ENCODE measurements around the gene CBX2.

CBX2 gene

GRCh38 chr17:79777894-79778503 is at the start of gene CBX2:
CBX2 (plus strand) TSS chr17:79778148; CDS start chr17:79778236, 88 bp downstream.
- peak; percentile 75 to 78 for DNase-seq (ENCODE audit: low read depth in 2 of 2)

- DNase-seq (ENCODE audit: low read depth in 2 of 2) = peak; percentile 72 to 77
Observed at GRCh38 chr17:79728169-79728907, 49.6 kb upstream of the CBX2 start.

GRCh38 chr17:79728908-79729471 is 49.0 kb upstream of the CBX2 start:
- DNase-seq (ENCODE audit: low read depth in 2 of 2) = no peak

DNA sequence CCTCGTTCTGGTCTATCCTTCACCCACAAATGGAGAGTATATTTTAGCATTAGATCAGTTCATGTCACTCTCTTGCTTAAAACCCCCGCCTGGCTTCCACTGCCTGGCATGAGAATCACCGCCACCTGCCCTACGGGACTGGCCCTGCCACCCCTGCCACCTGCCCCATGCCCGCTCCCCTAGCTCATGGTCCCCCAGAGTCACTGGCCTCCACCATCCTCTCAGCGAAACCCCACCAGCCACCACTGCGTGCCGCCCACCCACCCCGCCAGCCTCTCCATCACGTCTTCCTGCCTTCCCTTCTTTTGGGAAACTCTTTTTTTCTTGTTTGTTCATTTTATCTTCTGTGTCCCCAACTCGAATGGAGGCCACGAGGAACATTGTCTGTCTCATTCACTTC is 48.2 kb upstream of the CBX2 start:
- no peak for DNase-seq (ENCODE audit: low read depth in 2 of 2)

GRCh38 chr17:79730437-79730768 is 47.5 kb upstream of the CBX2 start:
- no peak for DNase-seq (ENCODE audit: low read depth in 2 of 2)

- no peak for DNase-seq (ENCODE audit: low read depth in 2 of 2)
Observed at GRCh38 chr17:79730769-79731483, 47.0 kb upstream of the CBX2 start, which contains the start of gene ENPP7. ENPP7 (plus strand) TSS chr17:79730943; CDS start chr17:79731140, 197 bp downstream.

DNA sequence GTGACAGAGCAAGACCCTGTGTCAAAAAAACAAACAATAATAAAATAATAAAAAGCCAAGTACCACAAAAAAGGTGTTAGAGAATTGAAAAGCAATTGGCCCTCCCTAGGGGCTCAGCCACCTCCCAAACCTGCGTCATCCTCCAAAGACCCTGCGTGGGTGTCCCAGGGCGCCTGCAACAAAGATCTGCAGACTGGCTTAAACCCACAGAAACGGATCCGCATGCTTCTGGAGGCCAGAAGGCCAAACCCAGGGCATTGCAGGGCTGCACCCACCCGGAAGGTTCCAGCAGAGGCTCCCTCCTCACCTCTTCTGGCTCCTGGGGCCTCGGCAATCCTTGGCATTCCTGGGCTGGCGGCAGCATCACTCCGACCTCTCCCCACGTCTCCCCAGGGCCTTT is 45.7 kb upstream of the CBX2 start:
- DNase-seq (ENCODE audit: low read depth in 2 of 2) = no peak

DNA sequence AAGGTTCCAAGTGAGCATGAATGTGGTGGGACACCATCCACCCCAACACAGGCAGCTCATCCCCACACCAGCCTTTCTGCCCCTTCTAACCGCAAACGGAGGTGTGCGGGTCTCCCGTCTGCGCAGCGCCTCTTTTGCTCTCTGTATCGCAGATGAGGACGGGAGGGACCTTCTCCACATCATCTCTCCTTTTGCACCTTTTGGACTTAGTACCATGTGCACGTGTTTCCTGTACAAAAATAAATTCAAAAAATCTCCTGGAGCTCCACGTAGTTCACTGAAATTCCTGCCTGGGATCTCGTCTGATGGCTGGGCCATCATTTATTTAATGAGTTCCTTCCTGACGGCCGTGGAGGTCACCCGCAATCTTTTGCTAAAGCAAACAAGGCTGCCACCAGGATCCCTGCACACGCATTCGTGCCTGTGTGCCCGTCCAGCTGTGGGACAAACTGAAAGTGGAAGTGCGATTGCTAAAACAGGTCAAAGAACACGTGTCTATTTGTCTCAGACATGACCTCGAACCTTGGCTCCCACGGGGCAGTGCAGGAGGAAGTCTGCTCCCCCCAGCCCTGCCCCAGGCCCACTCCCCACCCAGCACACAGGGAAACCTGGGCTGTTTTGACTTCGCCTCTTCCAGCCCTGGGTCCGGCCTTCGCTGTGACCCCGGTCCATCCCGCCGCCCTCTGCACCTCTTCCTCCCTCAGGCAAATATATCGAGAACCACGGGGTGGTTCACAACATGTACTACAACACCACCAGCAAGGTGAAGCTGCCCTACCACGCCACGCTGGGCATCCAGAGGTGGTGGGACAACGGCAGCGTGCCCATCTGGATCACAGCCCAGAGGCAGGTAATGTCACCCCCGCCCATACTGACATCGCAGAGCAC is 44.9 kb upstream of the CBX2 start:
- DNase-seq (ENCODE audit: low read depth in 2 of 2) = no peak

GRCh38 chr17:79733692-79734070 is 44.3 kb upstream of the CBX2 start:
- no peak for DNase-seq (ENCODE audit: low read depth in 2 of 2)

- no peak for DNase-seq (ENCODE audit: low read depth in 2 of 2)
Observed at GRCh38 chr17:79735096-79735495, 42.9 kb upstream of the CBX2 start.

GRCh38 chr17:79737046-79737921 is 40.7 kb upstream of the CBX2 start:
- no peak for DNase-seq (ENCODE audit: low read depth in 2 of 2)

GRCh38 chr17:79737922-79738578 is 39.9 kb upstream of the CBX2 start:
- no peak for DNase-seq (ENCODE audit: low read depth in 2 of 2)

- DNase-seq (ENCODE audit: low read depth in 2 of 2) = no peak
Observed at GRCh38 chr17:79738643-79739042, 39.3 kb upstream of the CBX2 start.

GRCh38 chr17:79739148-79740062 is 38.5 kb upstream of the CBX2 start:
- no peak for DNase-seq (ENCODE audit: low read depth in 2 of 2)

DNA sequence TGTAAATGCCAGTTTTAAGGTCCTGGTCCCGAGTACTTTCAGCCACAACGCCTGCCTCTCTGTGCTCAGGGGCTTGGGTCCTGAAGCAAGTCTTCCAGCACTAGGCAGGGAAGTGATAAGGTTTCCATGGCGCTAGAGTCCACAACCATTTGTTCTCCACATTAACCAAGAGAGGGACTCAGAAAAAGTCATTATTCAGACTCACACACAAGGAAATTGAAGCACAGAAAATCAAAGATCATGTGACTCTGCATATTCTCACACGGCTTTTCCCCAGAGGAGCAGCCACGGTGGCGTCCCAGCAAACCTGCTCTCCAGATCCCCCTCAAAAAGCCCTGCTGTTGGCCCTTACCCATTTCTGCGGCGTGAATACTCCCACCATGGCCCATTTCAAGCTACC is 37.5 kb upstream of the CBX2 start:
- DNase-seq (ENCODE audit: low read depth in 2 of 2) = no peak

DNA sequence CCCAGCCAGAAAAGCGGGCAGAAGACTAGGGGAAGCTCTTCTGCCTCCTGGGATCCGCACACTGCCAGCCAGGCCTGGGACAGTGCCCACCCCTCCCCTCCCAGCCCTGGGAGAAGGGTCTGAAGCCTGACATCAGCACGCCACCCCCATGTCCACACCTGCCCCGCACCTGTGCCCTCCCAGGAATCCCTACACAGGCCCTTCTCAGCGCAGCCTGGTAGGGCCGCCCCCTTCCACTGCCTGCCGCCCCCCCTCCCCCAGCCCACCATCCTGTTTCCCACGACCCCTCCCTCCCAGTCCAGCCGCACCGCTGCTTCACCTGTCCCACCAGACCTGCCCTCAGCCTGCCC is 36.6 kb upstream of the CBX2 start:
- no peak for DNase-seq (ENCODE audit: low read depth in 2 of 2)

DNA sequence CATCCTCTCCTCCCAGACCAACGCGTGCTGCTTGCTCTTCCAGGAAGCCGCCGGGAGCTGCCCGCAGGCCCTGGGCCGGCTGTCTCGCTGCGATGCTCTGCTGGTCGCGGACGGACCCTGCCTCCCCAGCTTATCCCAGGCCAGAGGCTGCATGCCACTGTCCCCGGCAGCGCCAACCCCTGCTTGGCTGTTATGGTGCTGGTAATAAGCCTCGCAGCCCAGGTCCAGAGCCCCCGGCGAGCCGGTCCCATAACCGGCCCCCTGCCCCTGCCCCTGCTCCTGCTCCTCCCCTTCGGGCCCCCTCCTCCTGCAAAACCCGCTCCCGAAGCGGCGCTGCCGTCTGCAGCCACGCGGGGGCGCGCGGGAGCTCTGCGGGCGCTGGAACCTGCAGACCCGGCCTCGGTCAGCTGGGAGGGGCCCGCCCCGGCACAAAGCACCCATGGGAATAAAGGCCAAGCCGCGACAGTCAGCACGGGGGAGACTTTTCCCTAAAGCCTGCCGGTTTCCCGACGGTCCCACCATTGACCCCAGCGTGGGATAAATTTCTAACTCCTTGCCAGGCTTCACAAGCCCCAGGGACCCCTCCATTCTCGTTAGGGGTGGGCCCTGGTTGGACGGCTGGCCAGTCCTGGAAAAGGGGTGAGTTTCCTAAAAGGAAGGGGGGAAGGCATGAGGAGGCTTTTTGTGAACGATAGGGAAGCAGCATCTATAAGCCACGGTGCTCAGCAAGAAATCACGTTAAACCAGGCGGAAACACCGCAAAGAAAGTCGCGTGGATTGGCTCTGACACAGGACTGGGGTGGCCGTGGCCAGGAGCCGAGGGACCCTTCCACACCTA is 36.0 kb upstream of the CBX2 start:
- peak; percentile 61 to 64 for DNase-seq (ENCODE audit: low read depth in 2 of 2)

GRCh38 chr17:79742589-79742918 is 35.4 kb upstream of the CBX2 start:
- DNase-seq (ENCODE audit: low read depth in 2 of 2) = no peak

Measured in stimulated activated CD4-positive, alpha-beta T cell treated with anti-CD3 and anti-CD28 coated beads, Interleukin-4, amount 100 ng/mL, for 48 hours (primary cell).